DOHH2 (cell line): ENCODE results near the gene TFDP1.

Experiments used
- EZH2phosphoT487 ChIP-seq: fragments of 200-600 bp; sonication (generic); IDR thresholded peaks from 2 replicates; pipeline ENCODE4 v1.6.1; 2017; ENCODE audit warnings: borderline replicate concordance, mild to moderate bottlenecking, antibody characterized with exemption, low read length, moderate library complexity, mixed read lengths
- TF ChIP-seq, protein P1 (sequence below): fragments of 200-600 bp; sonication (generic); IDR thresholded peaks from one replicate; pipeline ENCODE4 v1.5.1; 2014; ENCODE audit warnings: antibody characterized with exemption, mild to moderate bottlenecking, low read depth, low read length; ENCODE audit not compliant: poor library complexity, severe bottlenecking

DNA sequence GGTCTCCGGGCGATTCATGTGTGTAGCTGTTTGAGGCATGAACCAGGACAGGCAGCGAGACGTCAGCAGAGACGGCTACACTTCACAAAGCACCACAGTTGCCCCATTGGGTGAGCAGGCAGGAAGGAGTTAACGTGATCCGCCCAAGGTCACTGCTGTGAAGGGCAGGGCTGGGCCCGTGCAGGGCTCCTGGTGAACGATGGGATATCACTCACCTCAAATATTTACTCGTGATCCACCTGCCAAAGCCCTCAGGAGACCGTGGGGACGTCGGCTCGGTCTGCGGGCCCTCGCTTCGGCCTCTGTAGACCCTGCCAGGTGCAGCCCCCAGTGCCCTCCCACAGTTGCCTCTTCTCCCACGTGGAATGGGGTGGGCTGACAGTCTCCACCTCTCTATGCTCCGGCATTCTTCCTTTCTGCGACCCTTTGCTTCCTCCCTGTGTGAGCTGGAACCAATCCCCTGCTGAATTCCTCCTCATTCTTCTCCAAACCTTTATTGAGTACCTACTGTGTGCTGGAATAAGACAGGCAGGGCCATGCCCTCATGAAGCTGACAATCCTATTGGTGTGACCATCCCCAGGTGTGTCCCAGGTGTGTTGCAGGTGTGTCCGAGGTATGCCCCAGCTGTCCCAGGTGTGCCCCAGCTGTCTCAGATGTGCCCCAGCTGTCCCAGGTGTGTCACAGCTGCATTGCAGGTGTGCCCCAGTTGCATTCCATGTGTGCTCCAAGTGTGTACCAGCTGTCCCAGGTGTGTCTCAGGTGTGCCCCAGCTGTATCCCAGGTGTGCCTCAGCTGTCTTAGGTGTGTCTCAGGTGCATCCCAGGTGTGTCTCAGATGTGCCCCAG, 80.4 kb downstream of the TFDP1 start:
- TF ChIP-seq, protein P1, sequence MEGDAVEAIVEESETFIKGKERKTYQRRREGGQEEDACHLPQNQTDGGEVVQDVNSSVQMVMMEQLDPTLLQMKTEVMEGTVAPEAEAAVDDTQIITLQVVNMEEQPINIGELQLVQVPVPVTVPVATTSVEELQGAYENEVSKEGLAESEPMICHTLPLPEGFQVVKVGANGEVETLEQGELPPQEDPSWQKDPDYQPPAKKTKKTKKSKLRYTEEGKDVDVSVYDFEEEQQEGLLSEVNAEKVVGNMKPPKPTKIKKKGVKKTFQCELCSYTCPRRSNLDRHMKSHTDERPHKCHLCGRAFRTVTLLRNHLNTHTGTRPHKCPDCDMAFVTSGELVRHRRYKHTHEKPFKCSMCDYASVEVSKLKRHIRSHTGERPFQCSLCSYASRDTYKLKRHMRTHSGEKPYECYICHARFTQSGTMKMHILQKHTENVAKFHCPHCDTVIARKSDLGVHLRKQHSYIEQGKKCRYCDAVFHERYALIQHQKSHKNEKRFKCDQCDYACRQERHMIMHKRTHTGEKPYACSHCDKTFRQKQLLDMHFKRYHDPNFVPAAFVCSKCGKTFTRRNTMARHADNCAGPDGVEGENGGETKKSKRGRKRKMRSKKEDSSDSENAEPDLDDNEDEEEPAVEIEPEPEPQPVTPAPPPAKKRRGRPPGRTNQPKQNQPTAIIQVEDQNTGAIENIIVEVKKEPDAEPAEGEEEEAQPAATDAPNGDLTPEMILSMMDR: no peak
- TF ChIP-seq EZH2phosphoT487: no peak
